GM19025 (cell line): ENCODE results near the gene BUD23.
"Not testable (repeated sequence)": the region's sequence is repeated elsewhere in the genome, so short reads cannot be mapped to it uniquely, and the experiment has no call there.

Experiments used
- ATAC-seq: cut with Tn5 transposase; IDR thresholded peaks from one replicate; pipeline ENCODE4 v1.9.1; 2021; ENCODE audit warnings: mild to moderate bottlenecking, low read depth, moderate library complexity; ENCODE audit not compliant: unreplicated experiment

The BUD23 gene

GRCh38 chr7:73699370-73700068 lies 16.1 kb downstream of the BUD23 start:
- no peak for ATAC-seq

- no peak for ATAC-seq
These were observed 16.6 kb downstream of the BUD23 start for GRCh38 chr7:73700069-73700423.

GRCh38 chr7:73700581-73701134 lies 17.3 kb downstream of the BUD23 start:
- no peak for ATAC-seq

- ATAC-seq, result no peak
These were observed 18.1 kb downstream of the BUD23 start for GRCh38 chr7:73701357-73701995.

GRCh38 chr7:73702226-73702625 lies 18.8 kb downstream of the BUD23 start:
- ATAC-seq, result no peak

- no peak for ATAC-seq
These were observed 19.3 kb downstream of the BUD23 start for GRCh38 chr7:73702665-73703064.

GRCh38 chr7:73703225-73703624 lies 19.8 kb downstream of the BUD23 start:
- no peak for ATAC-seq

GRCh38 chr7:73703757-73704639 lies 20.6 kb downstream of the BUD23 start:
- no peak for ATAC-seq

GRCh38 chr7:73704640-73705550 lies 21.5 kb downstream of the BUD23 start:
- no peak for ATAC-seq

- ATAC-seq, result no peak
These were observed 22.1 kb downstream of the BUD23 start for GRCh38 chr7:73705551-73705920.

GRCh38 chr7:73706126-73707044 lies 23.0 kb downstream of the BUD23 start:
- ATAC-seq, result no peak

- no peak for ATAC-seq
These were observed 23.7 kb downstream of the BUD23 start for GRCh38 chr7:73707045-73707631.

GRCh38 chr7:73708961-73709549 lies 25.7 kb downstream of the BUD23 start:
- no peak for ATAC-seq

GRCh38 chr7:73712773-73713172 lies 29.4 kb downstream of the BUD23 start:
- ATAC-seq, result no peak

- ATAC-seq, result not testable (repeated sequence)
These were observed 29.9 kb downstream of the BUD23 start for GRCh38 chr7:73713319-73713718.

- ATAC-seq, result no peak
These were observed 32.4 kb downstream of the BUD23 start for GRCh38 chr7:73715648-73716317.

- no peak for ATAC-seq
These were observed 33.0 kb downstream of the BUD23 start for GRCh38 chr7:73716318-73716890.
